Mucosa of rectum (tissue), 2 donors: ENCODE measurements around the gene PLCH1.

Experiments used
- H3K27ac ChIP-seq, 2 donors: one replicate each; pipeline ENCODE4 v1.7.0; 2013; ENCODE audit warnings: inconsistent platforms in 2 of 2, low read depth in 2 of 2, low read length in 2 of 2
- H3K27me3 ChIP-seq, 2 donors: one replicate each; pipeline ENCODE4 v1.7.0; 2013; ENCODE audit warnings: low read length in 2 of 2; ENCODE audit not compliant: control insufficient read depth in 2 of 2, insufficient read depth in 2 of 2
- H3K36me3 ChIP-seq, 2 donors: one replicate each; pipeline ENCODE4 v1.7.0; 2013; ENCODE audit warnings: low read length in 2 of 2; ENCODE audit not compliant: control insufficient read depth in 2 of 2, insufficient read depth in 2 of 2
- H3K4me1 ChIP-seq, 2 donors: one replicate each; pipeline ENCODE4 v1.7.0; 2013; ENCODE audit warnings: low read length in 2 of 2, mild to moderate bottlenecking in 1 of 2; ENCODE audit not compliant: control insufficient read depth in 2 of 2, insufficient read depth in 2 of 2
- H3K4me3 ChIP-seq, 2 donors: one replicate each; pipeline ENCODE4 v1.7.0; 2013; ENCODE audit warnings: low read length in 2 of 2
- H3K9ac ChIP-seq, 2 donors: one replicate each; pipeline ENCODE4 v1.7.0; 2013; ENCODE audit warnings: low read length in 2 of 2, low read depth in 1 of 2, mild to moderate bottlenecking in 1 of 2
- H3K9me3 ChIP-seq, 2 donors: one replicate each; pipeline ENCODE4 v1.7.0; 2013; ENCODE audit warnings: low read length in 2 of 2; ENCODE audit not compliant: control insufficient read depth in 2 of 2
- donor health status: healthy.
- donor health status: Normal muscosa, but diverticular disease.

PLCH1 gene

DNA sequence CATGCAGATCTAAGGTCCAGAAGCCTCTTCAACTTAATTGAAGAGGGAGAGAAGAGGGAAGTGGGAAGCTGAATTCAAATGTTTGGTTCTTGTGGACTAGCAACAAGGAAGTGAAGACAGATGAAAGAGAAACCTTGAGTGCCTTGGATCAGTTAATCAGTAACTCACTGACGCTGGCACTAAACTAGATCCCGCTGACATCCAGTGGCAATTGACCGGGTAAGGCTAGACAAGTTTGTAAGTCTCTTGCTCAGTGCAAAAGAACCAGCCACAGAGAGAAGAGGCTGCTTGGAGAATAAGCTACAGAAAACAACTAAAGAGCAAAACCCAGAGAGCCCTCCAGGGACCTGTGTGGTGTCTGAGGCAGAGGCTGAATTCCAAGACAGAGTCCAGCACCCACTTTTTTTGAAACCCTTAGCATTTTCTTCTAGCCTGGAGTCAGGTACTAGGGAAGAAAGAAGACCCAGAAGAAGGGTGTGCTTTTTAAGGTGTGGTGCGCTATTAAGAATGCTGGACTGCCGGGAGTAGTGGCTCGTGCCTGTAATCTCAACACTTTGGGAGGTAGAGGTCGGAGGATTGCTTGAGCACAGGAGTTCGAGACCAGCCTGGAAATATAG, 6.9 kb downstream of the PLCH1 start:
- H3K9ac ChIP-seq, result peak overlapping the region; percentile 41 to 69
- H3K36me3 ChIP-seq, result no peaks in the 10 kb centered on the region
- H3K27me3 ChIP-seq, result no peaks in the 10 kb centered on the region
- peaks cover 0 to 11% of the 10 kb centered on the region in 2 donors for H3K4me1 ChIP-seq
- no peaks in the 10 kb centered on the region for H3K9me3 ChIP-seq
- peak overlapping the region; percentile 86 to 94 for H3K27ac ChIP-seq
- H3K4me3 ChIP-seq, result peak overlapping the region; percentile 50 to 71

- H3K9ac ChIP-seq, result peak overlapping the region in 1 of 2 donors; percentile 24
- peaks cover 0 to 11% of the 10 kb centered on the region in 2 donors for H3K4me1 ChIP-seq
- H3K27me3 ChIP-seq, result no peaks in the 10 kb centered on the region
- no peaks in the 10 kb centered on the region for H3K9me3 ChIP-seq
- H3K36me3 ChIP-seq, result no peaks in the 10 kb centered on the region
- no peak overlapping the region for H3K27ac ChIP-seq
- peak overlapping the region; percentile 27 to 71 for H3K4me3 ChIP-seq
These were observed 8.5 kb downstream of the PLCH1 start for GRCh38 chr3:155736381-155736780.

- Histone ChIP-seq H3K9me3 (no peaks in the 10 kb centered on the region), H3K9ac (no peak overlapping the region), H3K36me3 (no peaks in the 10 kb centered on the region), H3K27me3 (no peaks in the 10 kb centered on the region), H3K4me1 (no peaks in the 10 kb centered on the region), H3K4me3 (no peak overlapping the region), H3K27ac (no peak overlapping the region)
These were observed 14.0 kb downstream of the PLCH1 start for GRCh38 chr3:155730843-155731242.

DNA sequence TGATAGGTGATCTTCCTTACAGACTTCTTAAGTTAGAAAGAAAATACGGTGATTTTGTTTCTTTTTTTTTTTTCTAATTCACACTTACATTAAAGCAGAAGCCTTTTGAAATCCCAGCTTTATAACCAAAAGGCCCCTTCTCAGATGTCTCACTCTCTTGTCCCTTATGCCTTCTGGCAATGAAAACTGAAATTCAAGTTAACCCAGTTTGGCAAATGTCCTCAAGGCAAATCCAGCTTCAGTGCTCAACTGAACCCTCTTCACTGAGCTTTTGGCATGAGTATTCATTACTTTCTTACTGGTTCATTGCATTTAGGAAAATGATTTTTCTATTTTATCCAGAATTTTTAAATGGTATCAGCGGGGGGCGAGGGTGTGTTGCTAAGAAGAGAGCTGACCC, 17.0 kb downstream of the PLCH1 start:
- no peaks in the 10 kb centered on the region for H3K27me3 ChIP-seq

GRCh38 chr3:155714295-155714718, 30.6 kb downstream of the PLCH1 start:
- no peak overlapping the region for H3K27ac ChIP-seq
- H3K27me3 ChIP-seq, result no peaks in the 10 kb centered on the region

More for the DNA sequence above, 17.0 kb downstream of the PLCH1 start:
- Histone ChIP-seq H3K27ac (no peak overlapping the region), H3K4me3 (no peak overlapping the region), H3K9ac (no peak overlapping the region), H3K9me3 (no peaks in the 10 kb centered on the region), H3K4me1 (no peaks in the 10 kb centered on the region), H3K36me3 (no peaks in the 10 kb centered on the region)

GRCh38 chr3:155712008-155712407, 32.9 kb downstream of the PLCH1 start:
- Histone ChIP-seq H3K4me1 (peaks cover 2 to 5% of the 10 kb centered on the region in 2 donors), H3K27me3 (no peaks in the 10 kb centered on the region), H3K9me3 (no peaks in the 10 kb centered on the region), H3K9ac (no peak overlapping the region), H3K36me3 (no peaks in the 10 kb centered on the region), H3K27ac (no peak overlapping the region), H3K4me3 (no peak overlapping the region)

More at GRCh38 chr3:155714295-155714718, 30.6 kb downstream of the PLCH1 start:
- Histone ChIP-seq H3K4me3 (no peak overlapping the region), H3K4me1 (peaks cover 2 to 5% of the 10 kb centered on the region in 2 donors), H3K36me3 (no peaks in the 10 kb centered on the region), H3K9ac (no peak overlapping the region), H3K9me3 (no peaks in the 10 kb centered on the region)

DNA sequence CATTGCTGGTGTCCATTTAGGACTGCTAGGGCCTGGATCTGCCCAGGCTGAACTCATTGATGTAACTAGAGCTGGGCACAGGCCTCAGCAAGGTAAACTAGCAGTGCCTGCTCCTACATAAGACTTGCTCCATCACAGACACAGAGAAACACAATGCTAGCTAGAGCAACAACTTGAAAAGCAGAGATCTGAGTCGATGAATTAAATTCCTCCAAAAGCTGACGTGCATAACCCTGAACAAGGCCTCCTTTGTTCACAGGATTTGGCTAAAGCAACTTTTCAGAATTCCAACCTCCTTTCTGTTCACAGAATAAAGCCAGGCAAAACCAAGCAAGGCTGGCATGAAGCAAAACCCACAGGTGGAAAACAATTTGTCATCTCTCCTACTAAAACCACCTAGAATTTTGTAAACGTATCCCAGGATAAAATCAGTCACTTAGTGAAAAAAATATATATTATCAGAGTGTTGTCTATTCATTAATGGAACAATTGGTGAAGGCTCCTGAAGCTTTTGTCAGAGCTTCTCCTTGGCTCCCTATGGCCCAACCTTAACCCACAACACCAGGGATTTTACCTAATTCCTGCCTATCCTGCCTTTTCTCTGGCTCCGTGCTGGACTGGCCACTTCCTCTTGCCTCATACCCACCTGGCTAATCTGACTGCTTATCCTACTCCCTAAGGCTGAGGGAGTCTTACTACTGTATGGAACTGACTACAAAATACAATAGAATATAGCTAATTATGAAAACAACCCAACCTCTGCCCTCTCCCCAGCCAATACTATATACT, 39.9 kb downstream of the PLCH1 start:
- H3K4me1 ChIP-seq, result no peaks in the 10 kb centered on the region
- H3K27me3 ChIP-seq, result no peaks in the 10 kb centered on the region
- no peak overlapping the region for H3K27ac ChIP-seq
- H3K36me3 ChIP-seq, result peaks cover 0 to 3% of the 10 kb centered on the region in 2 donors
- H3K9me3 ChIP-seq, result no peaks in the 10 kb centered on the region
- no peak overlapping the region for H3K9ac ChIP-seq
- H3K4me3 ChIP-seq, result no peak overlapping the region

DNA sequence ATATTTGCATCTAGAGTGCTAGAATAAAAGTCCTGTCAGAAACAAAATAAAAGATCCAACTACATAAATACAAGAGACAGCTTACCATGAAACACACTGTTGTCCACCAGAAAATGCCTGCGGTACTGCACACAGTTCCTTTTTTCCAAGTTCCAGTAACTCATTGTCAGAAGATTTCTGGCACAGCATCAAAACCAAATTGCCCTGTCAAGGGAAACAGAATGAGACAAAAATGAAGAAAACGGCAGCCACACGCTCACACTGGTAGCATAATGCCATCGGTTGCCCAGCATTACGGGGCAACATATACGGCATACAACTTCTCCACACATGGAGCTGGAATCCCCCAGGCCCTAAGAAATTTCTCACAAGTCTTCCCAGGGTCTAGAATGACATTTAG, 40.8 kb downstream of the PLCH1 start:
- H3K36me3 ChIP-seq, result peaks cover 0 to 3% of the 10 kb centered on the region in 2 donors
- H3K9me3 ChIP-seq, result no peaks in the 10 kb centered on the region
- H3K9ac ChIP-seq, result no peak overlapping the region
- H3K4me1 ChIP-seq, result no peaks in the 10 kb centered on the region
- no peak overlapping the region for H3K4me3 ChIP-seq
- H3K27ac ChIP-seq, result no peak overlapping the region
- H3K27me3 ChIP-seq, result no peaks in the 10 kb centered on the region

- H3K9ac ChIP-seq, result no peak overlapping the region
These were observed 41.9 kb downstream of the PLCH1 start for GRCh38 chr3:155702745-155703591.

More at GRCh38 chr3:155702745-155703591, 41.9 kb downstream of the PLCH1 start:
- H3K4me3 ChIP-seq, result no peak overlapping the region
- H3K27me3 ChIP-seq, result no peaks in the 10 kb centered on the region
- no peaks in the 10 kb centered on the region for H3K4me1 ChIP-seq
- H3K9me3 ChIP-seq, result no peaks in the 10 kb centered on the region
- no peak overlapping the region for H3K27ac ChIP-seq
- H3K36me3 ChIP-seq, result peaks cover 0 to 3% of the 10 kb centered on the region in 2 donors
